ENCODE results near the gene BOD1L2. TPM values are rescaled to one million over a fixed set of nuclear protein-coding genes. Genes with fewer than 3 reads are reported as not detected.

BOD1L2 gene
- polyA plus RNA-seq, 1 donor (not counting 4 experiments of a cell fraction or from before 2014, with no cell fraction given), result not detected

DNA sequence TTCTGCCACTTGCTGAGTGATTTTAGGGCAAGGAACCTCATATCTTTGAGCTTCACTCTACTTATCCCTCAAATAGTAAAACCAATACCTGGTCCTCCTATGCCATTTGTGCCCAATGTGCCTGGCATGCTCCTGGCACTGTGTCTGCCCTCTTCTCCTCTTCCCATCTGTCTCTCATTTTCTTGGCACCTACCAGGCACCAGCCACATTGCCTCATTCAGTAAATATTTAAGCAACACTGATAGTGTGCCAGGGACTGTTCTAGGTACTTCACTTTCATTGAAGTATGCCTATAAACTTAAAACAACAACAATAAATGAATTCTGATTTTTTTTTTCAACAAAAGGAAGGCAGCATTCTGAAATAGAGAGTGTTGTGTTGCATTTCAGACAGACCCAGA lies 15.1 kb upstream of the BOD1L2 start:
- H3K79me2 ChIP-seq (ENCODE audit: control insufficient read depth, insufficient read depth, low read length), result no peaks in the 10 kb centered on the region
- TF ChIP-seq EZH2 (IDR thresholded peaks at IDR 0.05; ENCODE audit: low read length), result no peak
- TF ChIP-seq, protein P1, sequence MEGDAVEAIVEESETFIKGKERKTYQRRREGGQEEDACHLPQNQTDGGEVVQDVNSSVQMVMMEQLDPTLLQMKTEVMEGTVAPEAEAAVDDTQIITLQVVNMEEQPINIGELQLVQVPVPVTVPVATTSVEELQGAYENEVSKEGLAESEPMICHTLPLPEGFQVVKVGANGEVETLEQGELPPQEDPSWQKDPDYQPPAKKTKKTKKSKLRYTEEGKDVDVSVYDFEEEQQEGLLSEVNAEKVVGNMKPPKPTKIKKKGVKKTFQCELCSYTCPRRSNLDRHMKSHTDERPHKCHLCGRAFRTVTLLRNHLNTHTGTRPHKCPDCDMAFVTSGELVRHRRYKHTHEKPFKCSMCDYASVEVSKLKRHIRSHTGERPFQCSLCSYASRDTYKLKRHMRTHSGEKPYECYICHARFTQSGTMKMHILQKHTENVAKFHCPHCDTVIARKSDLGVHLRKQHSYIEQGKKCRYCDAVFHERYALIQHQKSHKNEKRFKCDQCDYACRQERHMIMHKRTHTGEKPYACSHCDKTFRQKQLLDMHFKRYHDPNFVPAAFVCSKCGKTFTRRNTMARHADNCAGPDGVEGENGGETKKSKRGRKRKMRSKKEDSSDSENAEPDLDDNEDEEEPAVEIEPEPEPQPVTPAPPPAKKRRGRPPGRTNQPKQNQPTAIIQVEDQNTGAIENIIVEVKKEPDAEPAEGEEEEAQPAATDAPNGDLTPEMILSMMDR (optimal IDR thresholded peaks at IDR 0.05 in 1 of 3, IDR thresholded peaks at IDR 0.05 in 1 of 3, conservative IDR thresholded peaks at IDR 0.05 in 1 of 3; ENCODE audit: extremely low read depth in 1 of 3, insufficient read depth in 2 of 3, low read length in 3 of 3), result no peak
- no peaks in the 10 kb centered on the region for H3K36me3 ChIP-seq (ENCODE audit: control insufficient read depth in 2 of 2, extremely low read depth in 1 of 2, insufficient read depth in 2 of 2, low read length in 2 of 2)
- no peaks in the 10 kb centered on the region for H3K27me3 ChIP-seq (ENCODE audit: control insufficient read depth, extremely low read depth, insufficient read depth, low read length)
- H3K4me3 ChIP-seq (ENCODE audit: control insufficient read depth in 2 of 3, extremely low read depth in 1 of 3, insufficient read depth in 2 of 3, low read depth in 1 of 3, low read length in 3 of 3), result no peak overlapping the region
- H4K20me1 ChIP-seq (ENCODE audit: control insufficient read depth, extremely low read depth, insufficient read depth, low read length), result no peaks in the 10 kb centered on the region
- H3K4me1 ChIP-seq (ENCODE audit: control insufficient read depth, extremely low read depth, insufficient read depth, low read length), result no peaks in the 10 kb centered on the region
- no peak overlapping the region for H2AFZ ChIP-seq (ENCODE audit: control insufficient read depth, low read length)
- H3K9me3 ChIP-seq (ENCODE audit: control insufficient read depth, low read depth, low read length), result no peaks in the 10 kb centered on the region
- no peak overlapping the region for H3K9ac ChIP-seq (ENCODE audit: control insufficient read depth, extremely low read depth, insufficient read depth, low read length)
- dilution Hi-C loops (cut with MboI; ENCODE audit: extremely low pct_ligation_motif_present, low sequenced_read_pairs), result no loop called here
- no peak overlapping the region for H3K4me2 ChIP-seq (ENCODE audit: control insufficient read depth, extremely low read depth, insufficient read depth, low read depth, low read length)
- H3K9me1 ChIP-seq (ENCODE audit: control insufficient read depth, extremely low read depth, insufficient read depth, low read length), result no peaks in the 10 kb centered on the region
- no peak for FAIRE-seq
- H3K27ac ChIP-seq (ENCODE audit: control insufficient read depth, insufficient read depth, low read length), result no peak overlapping the region
- DNase-seq (ENCODE audit: low read depth, low spot score), result no peak

DNA sequence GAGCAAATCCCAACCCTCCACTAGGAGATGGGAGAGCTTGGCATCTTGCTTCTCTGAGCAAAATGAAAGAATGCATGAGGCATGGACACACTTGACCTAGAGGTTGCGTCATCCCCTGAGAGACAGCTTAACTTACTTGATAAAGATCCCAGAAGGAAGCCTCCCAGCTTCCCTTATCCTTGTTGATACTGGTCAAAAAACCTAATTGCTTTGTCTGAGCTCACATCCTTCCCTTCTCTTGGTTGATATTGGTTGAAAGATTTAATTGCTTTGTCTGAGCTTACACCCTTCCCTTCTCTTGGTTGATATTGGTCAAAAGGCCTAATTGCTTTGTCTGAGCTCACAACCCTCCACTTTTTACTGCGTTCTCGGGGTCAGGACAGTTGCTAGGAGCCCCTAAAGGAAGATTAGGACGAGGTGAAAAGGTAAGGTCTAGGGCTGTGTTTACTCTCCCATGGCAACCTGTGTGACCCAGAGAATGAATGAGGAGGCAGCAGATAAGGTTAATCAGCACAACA lies 12.2 kb upstream of the BOD1L2 start:
- no peaks in the 10 kb centered on the region for H3K79me2 ChIP-seq (ENCODE audit: control insufficient read depth, insufficient read depth, low read length)
- dilution Hi-C loops (cut with MboI; ENCODE audit: extremely low pct_ligation_motif_present, low sequenced_read_pairs), result no loop called here
- H3K4me3 ChIP-seq (ENCODE audit: control insufficient read depth in 2 of 3, extremely low read depth in 1 of 3, insufficient read depth in 2 of 3, low read depth in 1 of 3, low read length in 3 of 3), result no peak overlapping the region
- no peak for FAIRE-seq
- no peaks in the 10 kb centered on the region for H3K9me1 ChIP-seq (ENCODE audit: control insufficient read depth, extremely low read depth, insufficient read depth, low read length)
- H3K36me3 ChIP-seq (ENCODE audit: control insufficient read depth in 2 of 2, extremely low read depth in 1 of 2, insufficient read depth in 2 of 2, low read length in 2 of 2), result no peaks in the 10 kb centered on the region
- H4K20me1 ChIP-seq (ENCODE audit: control insufficient read depth, extremely low read depth, insufficient read depth, low read length), result no peaks in the 10 kb centered on the region
- H3K27me3 ChIP-seq (ENCODE audit: control insufficient read depth, extremely low read depth, insufficient read depth, low read length), result no peaks in the 10 kb centered on the region
- no peak overlapping the region for H3K9ac ChIP-seq (ENCODE audit: control insufficient read depth, extremely low read depth, insufficient read depth, low read length)
- TF ChIP-seq EZH2 (IDR thresholded peaks at IDR 0.05; ENCODE audit: low read length), result no peak
- TF ChIP-seq, protein P1 (optimal IDR thresholded peaks at IDR 0.05 in 1 of 3, IDR thresholded peaks at IDR 0.05 in 1 of 3, conservative IDR thresholded peaks at IDR 0.05 in 1 of 3; ENCODE audit: extremely low read depth in 1 of 3, insufficient read depth in 2 of 3, low read length in 3 of 3), result no peak
- H3K9me3 ChIP-seq (ENCODE audit: control insufficient read depth, low read depth, low read length), result no peaks in the 10 kb centered on the region
- H3K4me2 ChIP-seq (ENCODE audit: control insufficient read depth, extremely low read depth, insufficient read depth, low read depth, low read length), result no peak overlapping the region
- no peaks in the 10 kb centered on the region for H3K4me1 ChIP-seq (ENCODE audit: control insufficient read depth, extremely low read depth, insufficient read depth, low read length)
- H3K27ac ChIP-seq (ENCODE audit: control insufficient read depth, insufficient read depth, low read length), result no peak overlapping the region
- no peak for DNase-seq (ENCODE audit: low read depth, low spot score)
- H2AFZ ChIP-seq (ENCODE audit: control insufficient read depth, low read length), result no peak overlapping the region
